HG02571 (cell line): ENCODE measurements around the gene MICAL2.
"Not testable (repeated sequence)": the region's sequence is repeated elsewhere in the genome, so short reads cannot be mapped to it uniquely, and the experiment has no call there.

Source experiments
- ATAC-seq: cut with Tn5 transposase; IDR thresholded peaks from one replicate; pipeline ENCODE4 v1.9.1; 2021; ENCODE audit warnings: mild to moderate bottlenecking, moderate library complexity; ENCODE audit not compliant: unreplicated experiment

MICAL2 gene

DNA sequence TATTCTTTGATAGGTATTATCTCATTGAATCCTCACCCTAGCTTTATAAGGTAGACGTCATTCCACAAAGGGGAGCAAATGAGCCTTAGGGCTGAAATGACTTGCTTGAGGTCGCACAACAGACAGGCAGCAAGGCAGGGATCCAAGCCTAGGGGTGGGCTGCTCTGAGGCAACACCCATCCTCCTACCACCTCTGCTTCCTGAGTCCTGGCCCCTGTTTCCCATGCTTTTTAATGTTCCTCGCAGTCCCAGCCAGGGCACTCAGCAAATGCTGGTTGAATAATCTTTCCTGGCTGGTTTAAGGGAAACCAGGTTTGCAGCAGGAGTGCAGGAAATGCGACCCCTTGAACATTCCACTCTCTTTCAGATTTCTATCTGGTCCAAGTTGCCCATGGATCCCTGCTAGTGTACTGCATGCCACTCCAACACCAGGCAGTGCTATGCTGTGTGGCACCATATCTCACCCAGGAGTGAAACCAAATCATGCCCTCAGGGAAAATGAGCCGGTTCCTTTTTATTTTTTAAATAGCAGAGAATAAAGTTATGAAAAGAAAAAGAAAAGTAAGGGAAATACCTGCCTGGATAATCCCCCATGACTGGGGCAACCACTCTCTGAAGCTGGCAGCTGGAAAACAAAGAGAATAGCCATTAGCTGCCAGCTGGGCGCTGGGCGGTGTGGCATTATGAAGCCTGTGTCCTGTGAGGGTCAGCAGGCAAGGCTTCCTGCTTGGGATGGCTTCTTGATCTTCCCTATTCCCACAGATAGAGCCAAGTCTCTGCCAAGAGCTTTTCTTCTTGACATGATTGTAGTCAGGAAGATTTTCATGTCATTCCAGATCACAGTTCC is 21.8 kb downstream of the MICAL2 start:
- no peak for ATAC-seq

DNA sequence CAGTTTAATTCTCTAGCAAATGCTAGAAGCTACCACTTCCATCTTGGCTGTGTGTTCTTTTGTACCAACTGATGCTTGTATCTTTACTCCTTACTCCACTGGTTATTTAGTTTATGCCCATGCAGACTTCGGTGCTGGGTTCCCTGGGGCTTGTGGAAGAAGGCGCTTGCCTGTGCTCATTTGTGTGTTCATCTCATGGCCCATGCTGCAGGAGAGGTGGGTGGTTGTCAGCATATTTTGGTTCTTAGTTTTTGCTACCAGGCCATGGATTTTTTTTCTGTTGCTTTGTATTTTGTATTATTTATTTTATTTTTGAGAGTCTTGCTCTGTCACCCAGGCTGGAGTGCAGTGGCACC is 22.4 kb downstream of the MICAL2 start:
- ATAC-seq: no peak

DNA sequence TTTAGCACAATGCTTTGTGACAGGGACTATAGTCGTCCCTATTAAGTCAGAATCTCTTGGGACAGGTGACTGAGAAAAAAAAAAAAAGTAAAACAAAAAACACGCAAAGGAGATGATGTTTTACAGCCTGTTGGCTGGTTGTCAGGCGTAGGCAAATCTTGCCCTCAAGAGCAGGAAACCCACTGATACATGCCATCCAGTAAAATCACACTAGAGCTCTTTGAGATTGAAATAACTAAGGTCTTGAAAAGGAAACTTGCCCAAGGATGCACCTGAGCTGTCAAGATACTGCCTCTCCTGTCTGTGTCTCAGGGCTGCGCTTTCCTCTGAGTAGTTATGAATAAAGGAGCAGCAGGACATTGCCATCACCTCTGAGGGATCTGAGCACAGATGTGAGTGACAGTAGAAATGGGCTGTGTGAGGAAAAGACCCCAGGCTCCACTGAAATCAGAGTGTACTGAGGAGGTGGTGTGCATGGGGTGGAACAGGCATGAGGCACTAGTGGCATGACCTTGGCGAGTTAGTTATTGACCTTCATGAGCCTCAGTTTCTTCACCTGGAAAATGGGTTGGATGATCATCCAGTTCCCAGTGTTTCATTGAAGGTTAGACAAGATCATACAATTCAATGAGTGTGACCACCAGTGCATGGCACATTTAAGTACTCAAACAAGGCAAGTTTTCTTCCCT is 23.3 kb downstream of the MICAL2 start:
- no peak for ATAC-seq

GRCh38 chr11:12134236-12134585 is 23.8 kb downstream of the MICAL2 start:
- ATAC-seq: no peak

DNA sequence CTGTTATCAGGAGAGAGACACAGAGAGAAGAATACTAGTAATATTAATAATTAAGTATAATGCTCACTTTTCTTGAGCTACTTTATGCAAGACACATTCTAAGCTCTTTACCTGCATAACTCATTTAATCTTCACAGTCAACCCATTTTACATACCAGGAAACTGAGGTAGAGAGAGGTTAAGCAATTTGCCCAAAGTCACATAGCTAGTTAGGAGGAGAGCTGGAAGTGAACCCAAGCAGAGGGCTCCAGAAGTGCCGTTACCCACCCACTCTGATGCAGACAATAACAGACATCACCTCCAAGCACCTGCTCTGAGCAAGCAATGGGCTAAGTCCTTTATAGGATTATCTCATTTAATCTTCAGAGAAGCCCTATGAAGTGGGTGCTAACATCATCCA is 24.8 kb downstream of the MICAL2 start:
- no peak for ATAC-seq

- ATAC-seq: no peak
Observed at GRCh38 chr11:12137005-12137690, 26.8 kb downstream of the MICAL2 start.

GRCh38 chr11:12137938-12138731 is 27.7 kb downstream of the MICAL2 start:
- no peak for ATAC-seq

DNA sequence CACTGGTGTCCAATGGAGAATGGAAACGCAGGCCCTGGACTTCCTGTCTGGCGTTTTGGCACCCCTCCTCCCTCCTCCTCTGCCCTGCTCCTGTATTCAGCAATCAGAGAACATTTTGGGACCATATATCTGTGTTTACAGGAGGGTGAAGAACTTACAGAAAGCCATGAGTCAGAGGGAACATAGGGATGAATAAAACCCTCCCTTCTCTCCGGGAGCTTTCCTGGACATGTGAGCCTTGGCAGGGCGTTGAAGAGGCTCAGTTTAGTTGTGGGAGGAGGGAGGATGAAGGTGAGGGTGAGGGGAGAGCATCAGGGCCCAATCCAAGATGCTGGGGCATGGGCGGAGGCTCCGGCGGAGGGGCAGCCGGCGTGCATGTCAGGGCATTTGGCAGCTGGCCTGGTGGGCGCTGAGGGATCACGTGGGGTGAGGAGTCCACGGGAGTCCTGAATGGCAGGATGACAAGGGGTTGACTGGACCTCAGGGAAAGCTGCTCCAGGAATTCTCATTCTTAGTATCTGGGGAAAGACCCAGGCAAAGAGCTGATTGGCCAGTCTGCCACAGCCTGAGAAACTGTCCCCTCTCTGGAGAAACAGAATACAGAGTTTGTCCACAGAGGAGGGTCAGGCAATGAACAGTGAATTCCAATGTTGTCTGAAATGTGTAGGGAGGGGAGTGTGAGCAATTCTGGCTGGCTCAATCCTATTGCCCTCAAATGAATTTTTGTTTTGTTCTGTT is 28.9 kb downstream of the MICAL2 start:
- ATAC-seq: no peak

- ATAC-seq: no peak
Observed at GRCh38 chr11:12140186-12140793, 29.9 kb downstream of the MICAL2 start.

GRCh38 chr11:12141283-12141682 is 30.9 kb downstream of the MICAL2 start:
- ATAC-seq: no peak

DNA sequence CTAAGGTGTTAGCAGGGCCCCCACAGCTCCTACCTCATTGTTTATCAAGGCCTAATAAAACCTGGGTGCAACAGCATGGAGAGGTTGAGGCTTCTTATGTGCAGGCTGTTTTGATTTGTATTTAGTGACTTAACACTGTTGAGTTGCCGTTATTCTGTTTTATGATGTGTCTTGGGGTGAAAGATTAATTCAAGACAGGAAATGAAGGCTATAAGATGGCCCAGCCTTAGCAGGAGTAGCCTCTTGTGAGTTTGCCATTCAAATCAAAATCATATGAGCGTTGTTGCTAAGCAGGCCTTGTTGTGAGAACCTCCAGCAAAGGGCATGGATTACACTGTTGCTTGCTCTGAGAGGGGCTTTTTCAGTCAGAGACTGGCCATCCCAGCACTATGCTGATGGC is 31.8 kb downstream of the MICAL2 start:
- no peak for ATAC-seq

DNA sequence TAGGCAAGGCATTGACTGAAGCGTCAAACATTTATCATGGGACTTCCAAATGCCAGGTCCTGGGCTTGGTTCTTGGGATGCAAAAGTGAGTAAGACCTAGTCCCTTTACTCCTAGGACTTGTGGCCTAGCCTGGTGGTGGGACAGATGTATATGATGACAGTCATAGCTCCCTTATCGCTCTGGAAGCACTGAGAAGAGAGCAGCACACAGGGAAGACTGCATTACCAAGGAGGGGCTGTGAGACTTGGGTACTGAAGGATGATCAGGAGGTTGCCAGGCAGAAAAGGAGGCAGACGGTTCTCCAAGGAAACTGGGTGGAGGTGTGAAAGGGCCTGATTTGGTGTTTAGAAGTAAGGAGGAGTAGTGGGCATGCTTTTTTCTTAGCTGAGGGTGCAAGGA is 32.5 kb downstream of the MICAL2 start:
- ATAC-seq: no peak

- no peak for ATAC-seq
Observed at GRCh38 chr11:12143461-12144258, 33.3 kb downstream of the MICAL2 start.

DNA sequence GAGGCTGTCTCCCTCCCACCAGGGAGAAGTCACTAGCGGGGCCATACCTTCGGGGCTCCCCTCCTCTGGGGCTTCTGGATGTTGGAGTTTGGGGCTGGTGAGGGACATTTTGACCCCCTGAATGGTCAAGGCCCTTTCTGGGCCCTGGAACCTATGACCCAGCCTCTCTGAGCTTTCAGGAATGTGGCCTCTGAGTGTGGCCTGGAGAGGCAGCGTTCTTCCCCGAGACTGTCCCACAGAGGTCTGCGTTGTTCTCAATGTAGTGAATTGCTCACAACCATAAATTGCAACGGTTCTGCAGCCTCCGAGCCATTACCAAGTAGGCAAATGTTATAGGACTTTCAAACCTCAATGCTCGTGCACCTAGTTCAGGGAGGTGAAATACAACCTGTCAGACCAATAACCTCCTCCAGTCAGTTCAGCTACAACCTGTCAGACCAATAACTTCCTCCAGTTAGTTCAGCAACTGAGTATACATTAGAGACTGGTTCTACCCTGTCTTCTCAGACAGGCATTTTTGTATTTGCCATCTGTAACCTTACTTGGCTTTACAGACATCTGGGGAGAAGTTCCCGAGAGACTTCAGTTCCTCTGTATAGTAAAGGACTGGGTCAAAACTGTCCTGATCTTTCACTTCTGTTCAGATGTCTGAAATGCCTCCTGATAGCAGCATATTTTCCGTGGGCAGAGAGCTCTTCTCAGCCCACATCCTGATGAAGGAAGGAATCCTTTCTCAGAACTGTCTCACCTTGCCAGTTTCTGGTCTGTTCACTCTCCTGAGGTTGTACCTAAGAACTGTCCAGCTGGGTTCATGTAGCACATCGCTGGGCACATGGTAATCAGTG is 34.2 kb downstream of the MICAL2 start:
- ATAC-seq: no peak

GRCh38 chr11:12146678-12147077 is 36.3 kb downstream of the MICAL2 start:
- not testable (repeated sequence) for ATAC-seq

DNA sequence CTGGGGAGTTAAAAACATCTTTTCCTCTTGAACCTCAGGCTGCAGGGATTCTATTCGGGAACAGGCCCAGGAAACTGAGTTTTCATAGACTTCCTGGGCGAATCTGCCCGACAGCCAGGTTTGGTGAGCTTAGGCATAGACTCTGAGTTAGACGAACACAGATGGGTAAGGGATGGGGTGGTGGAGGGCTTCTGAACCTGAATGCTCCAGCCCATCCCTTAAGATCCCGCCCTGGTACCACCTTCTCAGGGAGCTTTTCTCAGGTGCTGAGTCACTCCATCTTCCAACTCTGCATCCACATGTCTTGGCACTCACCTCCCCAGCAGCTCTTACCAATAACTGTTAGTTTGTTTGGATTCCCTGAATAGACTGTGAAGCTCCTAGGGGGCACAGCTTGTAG is 37.4 kb downstream of the MICAL2 start:
- no peak for ATAC-seq

- no peak for ATAC-seq
Observed at GRCh38 chr11:12148466-12148865, 38.1 kb downstream of the MICAL2 start.

- no peak for ATAC-seq
Observed at GRCh38 chr11:12148882-12149281, 38.5 kb downstream of the MICAL2 start.
